GM18498 (cell line): ENCODE measurements around the gene WDR1.

ENCODE experiments used
- ATAC-seq: cut with Tn5 transposase; IDR thresholded peaks from one replicate; pipeline ENCODE4 v1.9.1; 2021; ENCODE audit warnings: mild to moderate bottlenecking, moderate library complexity; ENCODE audit not compliant: unreplicated experiment

Gene WDR1

GRCh38 chr4:10114607-10115006 lies 2.0 kb downstream of the WDR1 start:
- no peak for ATAC-seq

- no peak for ATAC-seq
Observed at GRCh38 chr4:10114147-10114546, 2.5 kb downstream of the WDR1 start.

GRCh38 chr4:10113362-10114047 lies 3.1 kb downstream of the WDR1 start:
- no peak for ATAC-seq

- ATAC-seq: no peak
Observed at GRCh38 chr4:10112658-10113284, 3.8 kb downstream of the WDR1 start.

- no peak for ATAC-seq
Observed at GRCh38 chr4:10111067-10111801, 5.4 kb downstream of the WDR1 start.

GRCh38 chr4:10109995-10110670 lies 6.5 kb downstream of the WDR1 start:
- no peak for ATAC-seq

GRCh38 chr4:10108818-10109783 lies 7.5 kb downstream of the WDR1 start:
- no peak for ATAC-seq

- ATAC-seq: no peak
Observed at GRCh38 chr4:10108391-10108790, 8.2 kb downstream of the WDR1 start.

GRCh38 chr4:10107111-10108091 lies 9.2 kb downstream of the WDR1 start:
- no peak for ATAC-seq

- ATAC-seq: no peak
Observed at GRCh38 chr4:10106421-10107039, 10.1 kb downstream of the WDR1 start.

- ATAC-seq: no peak
Observed at GRCh38 chr4:10105920-10106319, 10.7 kb downstream of the WDR1 start.

- ATAC-seq: no peak
Observed at GRCh38 chr4:10105421-10105820, 11.2 kb downstream of the WDR1 start.

GRCh38 chr4:10104991-10105276 lies 11.7 kb downstream of the WDR1 start:
- no peak for ATAC-seq

GRCh38 chr4:10104211-10104990 lies 12.2 kb downstream of the WDR1 start:
- no peak for ATAC-seq

GRCh38 chr4:10102474-10103332 lies 13.9 kb downstream of the WDR1 start:
- ATAC-seq: no peak

- ATAC-seq: no peak
Observed at GRCh38 chr4:10101671-10102473, 14.7 kb downstream of the WDR1 start.
